Panc1 (cell line): Measurements from ENCODE around the gene COPS7A.

ENCODE experiments used
- SIN3A ChIP-seq: IDR thresholded peaks from 2 replicates; pipeline ENCODE4 v1.6.1; 2012; ENCODE audit warnings: low read depth, mild to moderate bottlenecking, low read length, moderate library complexity, borderline replicate concordance; ENCODE audit not compliant: insufficient read depth
- TF ChIP-seq, protein P1 (sequence below), 2 experiments: IDR thresholded peaks; 2 replicates each; pipeline ENCODE4 v1.6.1; 2011 to 2012; ENCODE audit warnings: low read depth in 2 of 2, control low read depth in 1 of 2, low read length in 1 of 2, mild to moderate bottlenecking in 1 of 2, moderate library complexity in 1 of 2; ENCODE audit not compliant: insufficient read depth in 1 of 2
- TF ChIP-seq, protein P2 (sequence below): fragments of 450-650 bp; IDR thresholded peaks from 2 replicates; pipeline ENCODE4 v1.5.1; 2017; ENCODE audit warnings: mild to moderate bottlenecking

DNA sequence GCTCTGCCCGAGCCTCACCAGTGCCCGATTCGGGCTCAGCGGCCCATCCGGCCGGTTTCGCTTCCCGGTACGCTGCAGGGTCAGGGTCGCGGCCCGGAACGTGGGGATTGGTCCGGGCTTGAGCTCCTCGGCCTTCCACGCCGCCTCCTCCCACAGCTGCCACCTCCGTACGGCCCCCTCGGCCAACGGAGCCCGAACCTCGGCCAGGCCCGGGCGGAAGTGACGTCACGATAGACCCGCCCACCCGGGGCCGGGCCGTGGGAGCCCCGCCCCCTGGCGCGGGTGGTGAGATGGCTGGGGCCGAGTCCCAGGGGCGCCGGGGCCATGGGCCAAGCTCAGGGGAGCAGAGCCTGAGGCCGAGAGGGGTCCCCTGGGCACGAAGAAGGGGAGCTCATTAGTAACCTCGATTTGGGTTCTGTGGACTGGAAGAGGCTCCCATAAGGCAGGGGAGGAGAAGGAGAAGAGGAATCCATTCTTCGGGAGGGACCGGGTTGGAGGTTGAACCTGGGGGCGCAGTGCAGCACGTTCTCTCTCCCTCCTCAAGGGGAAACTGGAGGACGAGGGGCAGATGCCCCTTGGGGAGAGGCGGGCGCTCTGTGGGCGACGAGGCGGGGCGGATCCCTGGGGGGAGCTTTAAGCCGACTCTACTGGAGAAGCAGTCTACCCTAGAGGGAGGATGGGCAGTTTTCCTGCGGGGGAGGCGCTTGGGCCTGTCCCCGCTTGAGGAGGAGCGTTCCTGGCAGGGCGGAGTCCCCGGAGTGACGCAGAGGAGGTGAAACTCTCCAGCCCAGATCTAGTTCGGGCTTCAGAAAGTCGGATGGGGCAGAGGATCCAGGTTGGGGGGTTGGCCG is 29.3 kb downstream of the COPS7A start, which contains the start of gene MLF2:
- TF ChIP-seq, protein P1, sequence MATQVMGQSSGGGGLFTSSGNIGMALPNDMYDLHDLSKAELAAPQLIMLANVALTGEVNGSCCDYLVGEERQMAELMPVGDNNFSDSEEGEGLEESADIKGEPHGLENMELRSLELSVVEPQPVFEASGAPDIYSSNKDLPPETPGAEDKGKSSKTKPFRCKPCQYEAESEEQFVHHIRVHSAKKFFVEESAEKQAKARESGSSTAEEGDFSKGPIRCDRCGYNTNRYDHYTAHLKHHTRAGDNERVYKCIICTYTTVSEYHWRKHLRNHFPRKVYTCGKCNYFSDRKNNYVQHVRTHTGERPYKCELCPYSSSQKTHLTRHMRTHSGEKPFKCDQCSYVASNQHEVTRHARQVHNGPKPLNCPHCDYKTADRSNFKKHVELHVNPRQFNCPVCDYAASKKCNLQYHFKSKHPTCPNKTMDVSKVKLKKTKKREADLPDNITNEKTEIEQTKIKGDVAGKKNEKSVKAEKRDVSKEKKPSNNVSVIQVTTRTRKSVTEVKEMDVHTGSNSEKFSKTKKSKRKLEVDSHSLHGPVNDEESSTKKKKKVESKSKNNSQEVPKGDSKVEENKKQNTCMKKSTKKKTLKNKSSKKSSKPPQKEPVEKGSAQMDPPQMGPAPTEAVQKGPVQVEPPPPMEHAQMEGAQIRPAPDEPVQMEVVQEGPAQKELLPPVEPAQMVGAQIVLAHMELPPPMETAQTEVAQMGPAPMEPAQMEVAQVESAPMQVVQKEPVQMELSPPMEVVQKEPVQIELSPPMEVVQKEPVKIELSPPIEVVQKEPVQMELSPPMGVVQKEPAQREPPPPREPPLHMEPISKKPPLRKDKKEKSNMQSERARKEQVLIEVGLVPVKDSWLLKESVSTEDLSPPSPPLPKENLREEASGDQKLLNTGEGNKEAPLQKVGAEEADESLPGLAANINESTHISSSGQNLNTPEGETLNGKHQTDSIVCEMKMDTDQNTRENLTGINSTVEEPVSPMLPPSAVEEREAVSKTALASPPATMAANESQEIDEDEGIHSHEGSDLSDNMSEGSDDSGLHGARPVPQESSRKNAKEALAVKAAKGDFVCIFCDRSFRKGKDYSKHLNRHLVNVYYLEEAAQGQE (IDR thresholded peaks at IDR 0.05; ENCODE audit: insufficient read depth in 1 of 2, low read depth in 2 of 2, low read length in 1 of 2): no peak
- TF ChIP-seq SIN3A: no peak
- TF ChIP-seq, protein P2, sequence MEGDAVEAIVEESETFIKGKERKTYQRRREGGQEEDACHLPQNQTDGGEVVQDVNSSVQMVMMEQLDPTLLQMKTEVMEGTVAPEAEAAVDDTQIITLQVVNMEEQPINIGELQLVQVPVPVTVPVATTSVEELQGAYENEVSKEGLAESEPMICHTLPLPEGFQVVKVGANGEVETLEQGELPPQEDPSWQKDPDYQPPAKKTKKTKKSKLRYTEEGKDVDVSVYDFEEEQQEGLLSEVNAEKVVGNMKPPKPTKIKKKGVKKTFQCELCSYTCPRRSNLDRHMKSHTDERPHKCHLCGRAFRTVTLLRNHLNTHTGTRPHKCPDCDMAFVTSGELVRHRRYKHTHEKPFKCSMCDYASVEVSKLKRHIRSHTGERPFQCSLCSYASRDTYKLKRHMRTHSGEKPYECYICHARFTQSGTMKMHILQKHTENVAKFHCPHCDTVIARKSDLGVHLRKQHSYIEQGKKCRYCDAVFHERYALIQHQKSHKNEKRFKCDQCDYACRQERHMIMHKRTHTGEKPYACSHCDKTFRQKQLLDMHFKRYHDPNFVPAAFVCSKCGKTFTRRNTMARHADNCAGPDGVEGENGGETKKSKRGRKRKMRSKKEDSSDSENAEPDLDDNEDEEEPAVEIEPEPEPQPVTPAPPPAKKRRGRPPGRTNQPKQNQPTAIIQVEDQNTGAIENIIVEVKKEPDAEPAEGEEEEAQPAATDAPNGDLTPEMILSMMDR: no peak
